HG02642 (cell line): ENCODE measurements around the gene OR6C70.
"Not testable (repeated sequence)": the region's sequence is repeated elsewhere in the genome, so short reads cannot be mapped to it uniquely, and the experiment has no call there.

Experiments used
- ATAC-seq: cut with Tn5 transposase; IDR thresholded peaks from one replicate; pipeline ENCODE4 v1.9.1; 2021; ENCODE audit warnings: mild to moderate bottlenecking; ENCODE audit not compliant: unreplicated experiment, poor library complexity

The OR6C70 gene

GRCh38 chr12:55470088-55470829 lies at the start of gene OR6C70:
Gene OR6C70 (minus strand): TSS chr12:55470138. CDS start chr12:55470138, 0 bp downstream.
- no peak for ATAC-seq

- no peak for ATAC-seq
Observed at GRCh38 chr12:55516391-55516790, 46.5 kb upstream of the OR6C70 start.

GRCh38 chr12:55515696-55516095 lies 45.8 kb upstream of the OR6C70 start:
- ATAC-seq, result no peak

GRCh38 chr12:55501601-55502000 lies 31.7 kb upstream of the OR6C70 start:
- ATAC-seq, result no peak

- ATAC-seq, result no peak
Observed at GRCh38 chr12:55499810-55500252, 29.9 kb upstream of the OR6C70 start.

- no peak for ATAC-seq
Observed at GRCh38 chr12:55499231-55499630, 29.3 kb upstream of the OR6C70 start.

- no peak for ATAC-seq
Observed at GRCh38 chr12:55495490-55495889, 25.6 kb upstream of the OR6C70 start.

- ATAC-seq, result no peak
Observed at GRCh38 chr12:55492078-55492477, 22.1 kb upstream of the OR6C70 start, which contains the start of gene OR6C68. Gene OR6C68 (plus strand): TSS chr12:55492378. CDS start chr12:55492378, 0 bp downstream.

GRCh38 chr12:55484284-55484683 lies 14.3 kb upstream of the OR6C70 start:
- not testable (repeated sequence) for ATAC-seq

GRCh38 chr12:55479136-55479535 lies 9.2 kb upstream of the OR6C70 start:
- not testable (repeated sequence) for ATAC-seq

- ATAC-seq, result no peak
Observed at GRCh38 chr12:55472264-55472663, 2.3 kb upstream of the OR6C70 start.

- no peak for ATAC-seq
Observed at GRCh38 chr12:55469291-55469690, 647 bp downstream of the OR6C70 start.

- no peak for ATAC-seq
Observed at GRCh38 chr12:55467836-55468235, 2.1 kb downstream of the OR6C70 start.

- not testable (repeated sequence) for ATAC-seq
Observed at GRCh38 chr12:55464926-55465325, 5.0 kb downstream of the OR6C70 start.

- ATAC-seq, result no peak
Observed at GRCh38 chr12:55448825-55449224, 21.1 kb downstream of the OR6C70 start.

- ATAC-seq, result no peak
Observed at GRCh38 chr12:55446326-55446725, 23.6 kb downstream of the OR6C70 start.

GRCh38 chr12:55445357-55445756 lies 24.6 kb downstream of the OR6C70 start:
- ATAC-seq, result no peak

- no peak for ATAC-seq
Observed at GRCh38 chr12:55443776-55444175, 26.2 kb downstream of the OR6C70 start, which contains the start of gene OR6C2. Gene OR6C2 (plus strand): TSS chr12:55444076. CDS start chr12:55452214, 8,138 bp downstream.

- not testable (repeated sequence) for ATAC-seq
Observed at GRCh38 chr12:55441233-55441632, 28.7 kb downstream of the OR6C70 start.

- ATAC-seq, result no peak
Observed at GRCh38 chr12:55428331-55429243, 41.4 kb downstream of the OR6C70 start.

- ATAC-seq, result no peak
Observed at GRCh38 chr12:55425954-55426353, 44.0 kb downstream of the OR6C70 start, which contains the start of gene OR6C76. Gene OR6C76 (plus strand): TSS chr12:55426254. CDS start chr12:55426254, 0 bp downstream.
